NCI-H2196 treated with DMSO at 0.1 percent for 48 hours (cell line): ENCODE results near the gene NEGR1.

ENCODE experiments used
- DNase-seq: peaks from one replicate; lab custom pipeline; 2025; ENCODE audit not compliant: unreplicated experiment; lab: John Stamatoyannopoulos, UW

NEGR1 gene

GRCh38 chr1:72235062-72235461 lies 47.3 kb downstream of the NEGR1 start:
- DNase-seq, result no peak

GRCh38 chr1:72230746-72231145 lies 51.6 kb downstream of the NEGR1 start:
- no peak for DNase-seq

- no peak for DNase-seq
Measured at GRCh38 chr1:72229893-72230292, 52.4 kb downstream of the NEGR1 start.

GRCh38 chr1:72227667-72228066 lies 54.7 kb downstream of the NEGR1 start:
- DNase-seq, result no peak

GRCh38 chr1:72224506-72224905 lies 57.8 kb downstream of the NEGR1 start:
- no peak for DNase-seq

- DNase-seq, result no peak
Measured at GRCh38 chr1:72221811-72222210, 60.5 kb downstream of the NEGR1 start.

GRCh38 chr1:72218141-72218739 lies 64.1 kb downstream of the NEGR1 start:
- DNase-seq, result no peak

GRCh38 chr1:72207059-72207458 lies 75.3 kb downstream of the NEGR1 start:
- no peak for DNase-seq

GRCh38 chr1:72202761-72203160 lies 79.6 kb downstream of the NEGR1 start:
- no peak for DNase-seq

GRCh38 chr1:72197786-72198185 lies 84.6 kb downstream of the NEGR1 start:
- no peak for DNase-seq

GRCh38 chr1:72186733-72187307 lies 95.5 kb downstream of the NEGR1 start:
- DNase-seq, result no peak

GRCh38 chr1:72184099-72184701 lies 98.1 kb downstream of the NEGR1 start:
- no peak for DNase-seq

- DNase-seq, result no peak
Measured at GRCh38 chr1:72182859-72183258, 99.5 kb downstream of the NEGR1 start.

- no peak for DNase-seq
Measured at GRCh38 chr1:72178266-72178665, 104.1 kb downstream of the NEGR1 start.

- DNase-seq, result no peak
Measured at GRCh38 chr1:72177711-72178110, 104.6 kb downstream of the NEGR1 start.

- no peak for DNase-seq
Measured at GRCh38 chr1:72170246-72170645, 112.1 kb downstream of the NEGR1 start.

GRCh38 chr1:72166426-72166825 lies 115.9 kb downstream of the NEGR1 start:
- no peak for DNase-seq

- DNase-seq, result no peak
Measured at GRCh38 chr1:72150508-72150907, 131.8 kb downstream of the NEGR1 start.

- no peak for DNase-seq
Measured at GRCh38 chr1:72141875-72142274, 140.5 kb downstream of the NEGR1 start.

- no peak for DNase-seq
Measured at GRCh38 chr1:72140222-72140621, 142.1 kb downstream of the NEGR1 start.

GRCh38 chr1:72137656-72138055 lies 144.7 kb downstream of the NEGR1 start:
- no peak for DNase-seq

- no peak for DNase-seq
Measured at GRCh38 chr1:72129869-72130268, 152.5 kb downstream of the NEGR1 start.
